Activated T-cell treated with anti-CD3 and anti-CD28 coated beads for 48 hours (primary cell): ENCODE measurements around the gene TMEM82.

ENCODE experiments used
- DNase-seq: peaks from one replicate; pipeline ENCODE4 v3.0.0-alpha.2; 2020; ENCODE audit warnings: low read depth

TMEM82 gene

DNA sequence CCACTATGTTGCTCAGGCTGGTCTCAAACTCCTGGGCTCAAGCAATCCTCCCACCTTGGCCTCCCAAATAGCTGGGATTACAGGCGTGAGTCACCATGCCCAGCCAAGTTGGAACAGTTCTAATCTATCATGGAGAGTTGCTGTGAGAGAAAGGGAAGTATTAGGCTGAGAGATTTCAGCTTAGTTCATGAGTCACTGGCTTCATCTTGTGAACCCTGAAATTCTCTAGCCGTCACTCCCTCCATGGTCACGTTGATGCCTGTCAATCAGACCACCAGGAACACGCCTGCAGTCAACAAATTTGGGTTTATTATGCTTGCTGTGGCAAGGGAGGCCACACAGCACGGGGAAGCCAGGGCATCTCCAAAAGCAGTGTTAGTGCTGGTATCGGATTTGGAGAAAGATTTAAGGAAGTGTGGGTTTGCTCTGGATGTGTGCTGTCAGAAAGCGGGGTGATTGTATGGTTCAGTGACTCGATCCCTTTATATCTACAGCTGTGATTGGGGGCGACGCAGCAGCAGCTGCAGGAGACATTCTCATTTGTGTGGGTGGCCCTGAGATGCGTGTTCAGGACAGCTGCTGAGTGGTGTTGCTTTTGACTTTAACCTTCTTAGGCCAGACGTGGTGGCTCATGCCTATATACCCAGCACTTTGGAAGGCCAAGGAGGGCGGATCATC is 46.5 kb downstream of the TMEM82 start:
- no peak for DNase-seq

DNA sequence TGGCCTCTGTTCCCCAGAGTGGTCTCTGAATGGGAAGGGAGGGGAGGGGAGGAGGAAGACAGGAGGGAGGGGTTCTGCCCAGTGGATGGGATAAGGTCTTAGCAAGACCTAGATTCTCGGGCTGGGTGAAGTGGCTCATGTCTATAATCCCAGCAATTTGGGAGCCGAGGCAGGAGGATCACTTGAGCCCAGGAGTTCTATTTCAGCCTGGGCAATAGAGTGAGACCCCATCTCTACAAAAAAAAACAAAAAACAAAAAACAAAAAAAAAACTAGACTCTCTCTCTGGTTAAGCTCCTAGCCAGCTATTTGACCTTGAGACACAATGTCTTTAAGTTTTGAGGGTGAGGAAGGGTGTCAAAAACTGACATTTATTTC is 53.8 kb downstream of the TMEM82 start:
- no peak for DNase-seq
